RCC 7860 (cell line): Measurements from ENCODE around the gene SLC38A10.

Experiments used
- DNase-seq: peaks from one replicate; pipeline ENCODE4 v3.0.0-alpha.2; 2015; ENCODE audit warnings: low spot score
- FAIRE-seq: peaks from 2 replicates; lab custom pipeline; 2012; peaks lifted over from hg19 to GRCh38; lab: Jason Lieb, UNC

The SLC38A10 gene

GRCh38 chr17:81279278-81280275 lies 15.5 kb downstream of the SLC38A10 start:
- no peak for FAIRE-seq

GRCh38 chr17:81278831-81279230 lies 16.3 kb downstream of the SLC38A10 start:
- FAIRE-seq, result no peak
- no peak for DNase-seq

More at GRCh38 chr17:81279278-81280275, 15.5 kb downstream of the SLC38A10 start:
- no peak for DNase-seq

- FAIRE-seq, result no peak
Observed at GRCh38 chr17:81277946-81278693, 17.0 kb downstream of the SLC38A10 start.

GRCh38 chr17:81277421-81277820 lies 17.7 kb downstream of the SLC38A10 start:
- no peak for FAIRE-seq

More at GRCh38 chr17:81277946-81278693, 17.0 kb downstream of the SLC38A10 start:
- DNase-seq, result no peak

GRCh38 chr17:81276781-81277180 lies 18.3 kb downstream of the SLC38A10 start:
- FAIRE-seq (no peak), DNase-seq (no peak)

More at GRCh38 chr17:81277421-81277820, 17.7 kb downstream of the SLC38A10 start:
- DNase-seq, result no peak

GRCh38 chr17:81274471-81274855 lies 20.6 kb downstream of the SLC38A10 start:
- FAIRE-seq (no peak), DNase-seq (no peak)

- DNase-seq (no peak), FAIRE-seq (no peak)
Observed at GRCh38 chr17:81273698-81274470, 21.2 kb downstream of the SLC38A10 start.

- no peak for DNase-seq
- FAIRE-seq, result no peak
Observed at GRCh38 chr17:81272616-81273015, 22.5 kb downstream of the SLC38A10 start.

GRCh38 chr17:81271226-81271625 lies 23.9 kb downstream of the SLC38A10 start:
- FAIRE-seq, result no peak
- DNase-seq, result no peak

- DNase-seq (no peak), FAIRE-seq (no peak)
Observed at GRCh38 chr17:81270279-81270678, 24.8 kb downstream of the SLC38A10 start.

GRCh38 chr17:81267390-81268067 lies 27.6 kb downstream of the SLC38A10 start:
- no peak for FAIRE-seq
- no peak for DNase-seq

GRCh38 chr17:81265576-81265975 lies 29.5 kb downstream of the SLC38A10 start:
- FAIRE-seq (no peak), DNase-seq (no peak)

GRCh38 chr17:81264640-81265039 lies 30.5 kb downstream of the SLC38A10 start:
- FAIRE-seq, result no peak
- no peak for DNase-seq

- no peak for FAIRE-seq
- no peak for DNase-seq
Observed at GRCh38 chr17:81263371-81264181, 31.5 kb downstream of the SLC38A10 start.

GRCh38 chr17:81261582-81262336 lies 33.3 kb downstream of the SLC38A10 start:
- no peak for FAIRE-seq

GRCh38 chr17:81261096-81261495 lies 34.0 kb downstream of the SLC38A10 start:
- no peak for DNase-seq
- no peak for FAIRE-seq

More at GRCh38 chr17:81261582-81262336, 33.3 kb downstream of the SLC38A10 start:
- DNase-seq, result no peak

GRCh38 chr17:81260641-81261040 lies 34.5 kb downstream of the SLC38A10 start:
- DNase-seq (no peak), FAIRE-seq (no peak)

- FAIRE-seq (no peak), DNase-seq (no peak)
Observed at GRCh38 chr17:81260171-81260570, 34.9 kb downstream of the SLC38A10 start.
